Panc1 (cell line): ENCODE measurements around the gene TICAM2. TPM values are rescaled to one million over a fixed set of nuclear protein-coding genes. Genes with fewer than 3 reads are reported as not detected.

Experiments used
- ATAC-seq: fragments of 200-7000 bp; cut with Tn5 transposase; 2 replicates; pipeline ENCODE4 v1.9.1; 2020; ENCODE audit warnings: mild to moderate bottlenecking, moderate library complexity
- BruUV-seq: library from RNA; stranded (reverse); fragments of 400-500 nt; replicated peaks from 2 replicates; lab custom pipeline; 2021; lab: Mats Ljungman, UMichigan
- CTCF ChIA-PET: fragments of 300-600 bp; sonication (Branson Sonifier 250); formaldehyde crosslinking; loops from one replicate; lab custom pipeline; 2022; ENCODE audit warnings: antibody characterized with exemption; lab: Charles Lee
- POLR2A ChIA-PET: fragments of 300-600 bp; sonication (Branson Sonifier 250); formaldehyde crosslinking; loops from one replicate; lab custom pipeline; 2022; ENCODE audit warnings: antibody characterized with exemption; lab: Charles Lee
- DNase-seq: peaks from one replicate; pipeline ENCODE4 v3.0.0-alpha.2; 2010; ENCODE audit warnings: low read depth, low spot score
- H3K27ac ChIP-seq: 2 replicates; pipeline ENCODE4 v1.5.1; 2011; ENCODE audit warnings: mild to moderate bottlenecking, low read length, inconsistent platforms
- H3K27me3 ChIP-seq: fragments of 200-500 bp; sonication (Bioruptor generic); 2 replicates; pipeline ENCODE4 v1.6.0; 2014; ENCODE audit warnings: low read length, inconsistent platforms; ENCODE audit not compliant: control insufficient read depth, insufficient read depth
- H3K36me3 ChIP-seq: fragments of 200-500 bp; sonication (Bioruptor generic); 2 replicates; pipeline ENCODE4 v1.5.1; 2014; ENCODE audit warnings: inconsistent platforms, mild to moderate bottlenecking, low read length, moderate library complexity; ENCODE audit not compliant: control insufficient read depth, insufficient read depth
- H3K4me1 ChIP-seq: 2 replicates; pipeline ENCODE4 v1.5.1; 2011; ENCODE audit warnings: inconsistent platforms, mild to moderate bottlenecking, low read length, moderate library complexity; ENCODE audit not compliant: control insufficient read depth, insufficient read depth
- H3K4me3 ChIP-seq, 2 experiments: 2 replicates each; pipeline ENCODE4 v1.5.1; 2011 to 2012; ENCODE audit warnings: low read depth in 2 of 2, low read length in 2 of 2, mild to moderate bottlenecking in 2 of 2, inconsistent platforms in 1 of 2, moderate library complexity in 1 of 2
- H3K9me3 ChIP-seq: fragments of 200-500 bp; sonication (Bioruptor generic); 2 replicates; pipeline ENCODE4 v1.5.1; 2014; ENCODE audit warnings: low read depth, mild to moderate bottlenecking, inconsistent platforms, low read length, moderate library complexity; ENCODE audit not compliant: control insufficient read depth, insufficient read depth
- CTCF ChIP-seq: fragments of 450-650 bp; IDR thresholded peaks from 2 replicates; pipeline ENCODE4 v1.5.1; 2017; ENCODE audit warnings: mild to moderate bottlenecking
- POLR2AphosphoS5 ChIP-seq: IDR thresholded peaks from 2 replicates; pipeline ENCODE4 v1.6.1; 2012; ENCODE audit warnings: mild to moderate bottlenecking, low read depth, low read length, moderate library complexity
- REST ChIP-seq, 2 experiments: IDR thresholded peaks; 2 replicates each; pipeline ENCODE4 v1.6.1; 2011 to 2012; ENCODE audit warnings: low read depth in 2 of 2, control low read depth in 1 of 2, low read length in 1 of 2, mild to moderate bottlenecking in 1 of 2, moderate library complexity in 1 of 2; ENCODE audit not compliant: insufficient read depth in 1 of 2
- SIN3A ChIP-seq: IDR thresholded peaks from 2 replicates; pipeline ENCODE4 v1.6.1; 2012; ENCODE audit warnings: low read depth, mild to moderate bottlenecking, low read length, moderate library complexity, borderline replicate concordance; ENCODE audit not compliant: insufficient read depth
- TCF7L2 ChIP-seq: IDR thresholded peaks from 2 replicates; pipeline ENCODE4 v1.6.1; 2011; ENCODE audit warnings: mild to moderate bottlenecking, low read depth, low read length, inconsistent platforms
- in situ Hi-C: cut with HindIII; loops from 2 replicates; pipeline ENCODE4 v1.10.0; 2016; ENCODE audit warnings: low sequenced_read_pairs, low pct_unique_long_range_greater_than_20kb
- intact Hi-C: fragments of 100-400 bp; cut with micrococcal nuclease; formaldehyde crosslinking; loops from one replicate; pipeline ENCODE4 v1.10.0; 2022; ENCODE audit not compliant: unreplicated experiment
- total RNA-seq: library from RNA; stranded (reverse); gene quantifications from one replicate; pipeline ENCODE4 v1.2.1, GENCODE V29; 2021; ENCODE audit not compliant: unreplicated experiment

The TICAM2 gene
- total RNA-seq, 1 experiment from 2014 or later = 1.6 TPM

- ATAC-seq (no peak), DNase-seq (no peak)
- ChIA-PET POLR2A (interaction anchor here (0.6 kb wide), 1 partner anchor 30 kb away, joined by 3 read pairs; no protein-coding TSS in a partner anchor), CTCF (no interaction called here)
- Histone ChIP-seq H3K4me3 (no peak overlapping the region), H3K4me1 (no peaks in the 10 kb centered on the region), H3K36me3 (no peaks in the 10 kb centered on the region), H3K27ac (no peak overlapping the region), H3K27me3 (no peaks in the 10 kb centered on the region), H3K9me3 (no peaks in the 10 kb centered on the region)
- TF ChIP-seq SIN3A = no peak
- TF ChIP-seq REST (IDR thresholded peaks at IDR 0.05; ENCODE audit: insufficient read depth in 1 of 2, low read depth in 2 of 2, low read length in 1 of 2) = no peak
- TF ChIP-seq POLR2AphosphoS5 = no peak
- no peak for TF ChIP-seq CTCF
- no peak for TF ChIP-seq TCF7L2
- intact Hi-C loops (no loop called here), in situ Hi-C loops (no loop called here)
- no TSS peak for BruUV-seq
Observed at GRCh38 chr5:115561176-115561575, 41.1 kb downstream of the TICAM2 start.

DNA sequence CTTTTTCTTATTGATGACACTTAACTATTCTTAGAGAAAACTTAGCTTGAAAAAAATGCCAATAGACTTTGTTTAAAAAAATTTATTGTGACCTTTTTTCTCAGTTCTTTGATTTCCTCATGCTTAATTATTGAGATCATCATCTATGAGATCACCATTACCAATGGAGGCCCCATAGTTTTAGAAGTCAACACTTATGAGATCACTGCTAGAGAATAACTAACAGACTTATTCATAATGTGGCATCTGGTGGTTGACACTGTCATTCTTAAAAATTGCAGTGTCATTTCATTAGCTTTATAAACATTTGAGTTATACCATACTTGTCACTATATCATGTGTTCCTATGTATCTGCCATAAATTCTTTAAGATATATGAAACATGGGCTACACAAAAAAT, 42.8 kb downstream of the TICAM2 start:
- Histone ChIP-seq H3K4me3 (no peak overlapping the region), H3K4me1 (no peaks in the 10 kb centered on the region), H3K27me3 (no peaks in the 10 kb centered on the region), H3K9me3 (no peaks in the 10 kb centered on the region), H3K27ac (no peak overlapping the region), H3K36me3 (no peaks in the 10 kb centered on the region)
- TF ChIP-seq POLR2AphosphoS5 = no peak
- no peak for TF ChIP-seq SIN3A
- CTCF ChIA-PET = no interaction called here
- POLR2A ChIA-PET = no interaction called here
- no TSS peak for BruUV-seq
- in situ Hi-C loops (no loop called here), intact Hi-C loops (no loop called here)
- DNase-seq (no peak), ATAC-seq (no peak)

DNA sequence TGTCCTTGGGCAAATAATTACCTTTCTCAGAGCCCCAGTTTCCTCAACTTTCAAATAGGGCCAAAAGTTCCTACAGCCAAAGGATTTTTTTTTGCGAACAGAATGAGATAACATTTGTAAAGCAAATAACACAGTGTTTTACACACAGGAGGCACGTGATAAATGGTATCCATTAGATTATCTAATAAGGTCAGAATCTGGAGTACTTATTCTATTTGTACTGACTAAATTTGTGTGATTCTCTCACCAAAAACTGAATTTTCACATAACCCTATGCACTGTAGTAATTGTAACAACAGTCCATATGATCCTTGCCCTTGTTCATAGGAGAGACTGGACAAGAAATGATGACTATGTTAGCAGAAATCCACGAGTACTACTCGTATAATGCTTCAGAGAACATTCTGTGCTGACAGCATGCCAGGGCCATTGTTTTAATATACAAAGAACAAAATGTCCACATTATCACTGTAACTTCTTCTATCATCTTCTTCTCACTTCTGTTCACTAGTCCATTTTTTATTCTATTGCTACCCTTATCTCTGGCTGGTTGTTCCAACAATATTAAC, 43.8 kb downstream of the TICAM2 start:
- CTCF ChIA-PET = no interaction called here
- Histone ChIP-seq H3K36me3 (no peaks in the 10 kb centered on the region), H3K9me3 (no peaks in the 10 kb centered on the region), H3K27me3 (no peaks in the 10 kb centered on the region), H3K4me1 (no peaks in the 10 kb centered on the region), H3K4me3 (no peak overlapping the region), H3K27ac (no peak overlapping the region)
- no peak for TF ChIP-seq REST (IDR thresholded peaks at IDR 0.05; ENCODE audit: insufficient read depth in 1 of 2, low read depth in 2 of 2, low read length in 1 of 2)
- TF ChIP-seq SIN3A = no peak
- no peak for TF ChIP-seq TCF7L2
- no peak for TF ChIP-seq POLR2AphosphoS5
- BruUV-seq = no TSS peak
- in situ Hi-C loops (no loop called here), intact Hi-C loops (no loop called here)
- POLR2A ChIA-PET = no interaction called here
- no peak for DNase-seq
- ATAC-seq = no peak
